Gastrocnemius medialis (tissue), 4 donors: ENCODE data around the gene PPP1R12A. TPM values are rescaled to one million over a fixed set of nuclear protein-coding genes. Genes with fewer than 3 reads are reported as not detected.

ENCODE experiments used
- ATAC-seq, 2 donors: fragments of 150-250 bp; one replicate each; pipeline ENCODE4 v1.9.1; 2016
- DNase-seq, 2 donors: peaks; one replicate each; pipeline ENCODE4 v3.0.0-alpha.2; 2019
- H3K27ac ChIP-seq, 4 donors: fragments of 200-600 bp; sonication (generic); 1 replicate in 1 of 4; 2 replicates in 3 of 4; pipeline ENCODE4 v1.5.1; 2016 to 2018; ENCODE audit warnings: mild to moderate bottlenecking in 2 of 4, moderate library complexity in 1 of 4
- H3K27me3 ChIP-seq, 3 donors: fragments of 200-600 bp; sonication (generic) in 2 of 3; 1 replicate in 1 of 3; 2 replicates in 2 of 3; pipeline versions ENCODE4 v1.5.1 to v1.6.0; 2016 to 2019; ENCODE audit warnings: mild to moderate bottlenecking in 1 of 3, moderate library complexity in 1 of 3
- H3K36me3 ChIP-seq, 2 donors: fragments of 200-600 bp; sonication (generic) in 1 of 2; one replicate each; pipeline ENCODE4 v1.5.1; 2017 to 2018
- H3K4me1 ChIP-seq, 2 donors: fragments of 200-600 bp; sonication (generic) in 1 of 2; one replicate each; pipeline ENCODE4 v1.5.1; 2016 to 2017; ENCODE audit warnings: mild to moderate bottlenecking in 2 of 2
- H3K4me3 ChIP-seq, 4 donors: fragments of 200-600 bp; sonication (generic) in 3 of 4; 1 replicate in 1 of 4; 2 replicates in 3 of 4; pipeline ENCODE4 v1.5.1; 2016 to 2019; ENCODE audit warnings: mild to moderate bottlenecking in 2 of 4
- H3K9me3 ChIP-seq, 3 donors: fragments of 200-600 bp; sonication (generic) in 2 of 3; 1 replicate in 1 of 3; 2 replicates in 2 of 3; pipeline ENCODE4 v1.5.1; 2016 to 2019
- CTCF ChIP-seq, 5 experiments: fragments of 450-650 bp in 3 of 5; fragments of 200-600 bp in 2 of 5; sonication (generic) in 2 of 5; IDR thresholded peaks in 4 of 5; conservative IDR thresholded peaks in 1 of 5; 1 replicate in 4 of 5; 2 replicates in 1 of 5; pipeline ENCODE4 v1.5.1; 2016 to 2019; ENCODE audit warnings: antibody characterized with exemption in 5 of 5, mild to moderate bottlenecking in 3 of 5, moderate library complexity in 3 of 5
- POLR2A ChIP-seq, 2 donors: fragments of 450-650 bp; IDR thresholded peaks; one replicate each; pipeline ENCODE4 v1.6.1; 2017; ENCODE audit warnings: antibody characterized with exemption in 2 of 2, mild to moderate bottlenecking in 2 of 2, moderate library complexity in 2 of 2
- in situ Hi-C, 4 donors: fragments of 200-750 bp; cut with MboI; loops; one replicate each; pipeline versions ENCODE4 v1.15.0 to v1.8.0; 2017; ENCODE audit warnings: low sequenced_read_pairs in 4 of 4
- intact Hi-C: fragments of 100-400 bp; cut with DNase I; formaldehyde crosslinking; loops from one replicate; pipeline ENCODE4 v1.15.1; 2023; ENCODE audit warnings: low total_unique reads
- total RNA-seq, 4 donors: library from RNA; depleted of rRNA; stranded (reverse); fragments of >200 nt; gene quantifications; one replicate each; pipeline versions ENCODE4 v1.1.0 to v1.2.3, GENCODE V29; 2016

The PPP1R12A gene
- total RNA-seq = 10 to 100 TPM; 38.0 to 65.7 (median 47.2) TPM

GRCh38 chr12:79935021-79935623 is at the start of gene PPP1R12A:
PPP1R12A (minus strand) TSS chr12:79935097; CDS start chr12:79934931, 166 bp downstream.
- intact Hi-C loops (loop anchor here (2.0 to 10.0 kb wide), 3 partner anchors 46 to 1150 kb away; no protein-coding TSS in a partner anchor), in situ Hi-C loops (no loop called here)
- Histone ChIP-seq H3K27ac (peak within 1 kb of the TSS; percentile 89 to 95 (median 92)), H3K4me3 (peak within 1 kb of the TSS; percentile 78 to 95 (median 92)), H3K36me3 (no peaks in the 10 kb centered on the region), H3K27me3 (no peaks in the 10 kb centered on the region), H3K9me3 (no peaks in the 10 kb centered on the region), H3K4me1 (peaks cover 27 to 40% of the 10 kb centered on the region in 2 donors)
- TF ChIP-seq POLR2A (IDR thresholded peaks at IDR 0.05) (peak; percentile 92 to 95), CTCF (IDR thresholded peaks at IDR 0.05 in 4 of 5, conservative IDR thresholded peaks at IDR 0.05 in 1 of 5) (peak in 2 of 5 experiments; percentile 39 to 40)
- peak; percentile 91 to 93 for ATAC-seq
- DNase-seq = peak; percentile 93 to 94

GRCh38 chr12:79983986-79984620 is 49.2 kb upstream of the PPP1R12A start:
- intact Hi-C loops = no loop called here
- ATAC-seq = no peak

GRCh38 chr12:79983492-79983891 is 48.6 kb upstream of the PPP1R12A start:
- Histone ChIP-seq H3K27me3 (no peaks in the 10 kb centered on the region), H3K36me3 (no peaks in the 10 kb centered on the region), H3K4me3 (no peak overlapping the region), H3K4me1 (no peaks in the 10 kb centered on the region), H3K9me3 (no peaks in the 10 kb centered on the region), H3K27ac (no peak overlapping the region)
- TF ChIP-seq CTCF (IDR thresholded peaks at IDR 0.05 in 4 of 5, conservative IDR thresholded peaks at IDR 0.05 in 1 of 5) (no peak), POLR2A (IDR thresholded peaks at IDR 0.05) (no peak)
- no peak for DNase-seq
- intact Hi-C loops = no loop called here
- in situ Hi-C loops = no loop called here
- ATAC-seq = no peak

More at GRCh38 chr12:79983986-79984620, 49.2 kb upstream of the PPP1R12A start:
- Histone ChIP-seq H3K9me3 (no peaks in the 10 kb centered on the region), H3K4me3 (no peak overlapping the region), H3K36me3 (no peaks in the 10 kb centered on the region), H3K27me3 (no peaks in the 10 kb centered on the region), H3K4me1 (no peaks in the 10 kb centered on the region), H3K27ac (no peak overlapping the region)
- TF ChIP-seq POLR2A (IDR thresholded peaks at IDR 0.05) (no peak), CTCF (IDR thresholded peaks at IDR 0.05 in 4 of 5, conservative IDR thresholded peaks at IDR 0.05 in 1 of 5) (no peak)
- no peak for DNase-seq
- in situ Hi-C loops = no loop called here

- DNase-seq = no peak
- Histone ChIP-seq H3K36me3 (no peaks in the 10 kb centered on the region), H3K27ac (no peak overlapping the region), H3K4me3 (no peak overlapping the region), H3K4me1 (no peaks in the 10 kb centered on the region), H3K27me3 (no peaks in the 10 kb centered on the region), H3K9me3 (no peaks in the 10 kb centered on the region)
- ATAC-seq = no peak
- intact Hi-C loops = no loop called here
- in situ Hi-C loops = no loop called here
- TF ChIP-seq CTCF (IDR thresholded peaks at IDR 0.05 in 4 of 5, conservative IDR thresholded peaks at IDR 0.05 in 1 of 5) = no peak
- TF ChIP-seq POLR2A (IDR thresholded peaks at IDR 0.05) = no peak
Measured at GRCh38 chr12:79982086-79983062, 47.5 kb upstream of the PPP1R12A start.
